Erythroblast (primary cell): ENCODE data around the gene DBF4B.

Experiments used
- DNase-seq, 2 experiments: peaks; one replicate each; lab custom pipeline; 2025; lab: John Stamatoyannopoulos, UW
- GATA1 ChIP-seq: IDR thresholded peaks from 2 replicates; pipeline ENCODE4 v1.6.1; 2011; ENCODE audit warnings: low read depth, mild to moderate bottlenecking, control low read depth, low read length, moderate library complexity
- POLR2A ChIP-seq: IDR thresholded peaks from 2 replicates; pipeline ENCODE4 v1.6.1; 2011; ENCODE audit warnings: mild to moderate bottlenecking, low read length

Gene DBF4B

DNA sequence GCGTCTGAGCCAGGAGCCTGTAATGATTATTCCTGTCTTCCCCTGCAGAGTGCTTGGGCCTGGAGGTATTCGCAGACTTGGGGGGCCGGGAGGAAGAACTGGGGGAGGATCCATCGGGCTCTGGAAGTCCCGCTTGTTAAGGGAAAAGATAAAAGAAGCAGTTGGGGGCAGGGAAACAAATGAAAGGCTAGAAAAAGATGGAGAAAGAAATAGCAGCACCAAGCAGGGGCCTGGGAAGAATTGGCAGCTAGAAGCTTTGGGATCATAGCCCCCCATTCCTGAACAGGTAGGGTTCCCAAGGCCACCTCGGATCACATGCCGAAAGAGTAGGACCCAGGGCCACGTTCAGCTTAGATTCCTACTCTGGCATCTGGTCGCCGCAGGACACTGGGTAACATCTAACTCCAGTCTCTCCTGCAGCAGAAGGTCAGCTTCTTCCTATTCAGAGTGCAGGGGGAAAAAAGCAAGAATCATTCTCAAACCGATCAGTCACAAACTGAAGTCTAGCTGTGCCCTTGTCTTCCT, 73.9 kb downstream of the DBF4B start:
- DNase-seq, result no peak
- TF ChIP-seq POLR2A (no peak), GATA1 (no peak)

DNA sequence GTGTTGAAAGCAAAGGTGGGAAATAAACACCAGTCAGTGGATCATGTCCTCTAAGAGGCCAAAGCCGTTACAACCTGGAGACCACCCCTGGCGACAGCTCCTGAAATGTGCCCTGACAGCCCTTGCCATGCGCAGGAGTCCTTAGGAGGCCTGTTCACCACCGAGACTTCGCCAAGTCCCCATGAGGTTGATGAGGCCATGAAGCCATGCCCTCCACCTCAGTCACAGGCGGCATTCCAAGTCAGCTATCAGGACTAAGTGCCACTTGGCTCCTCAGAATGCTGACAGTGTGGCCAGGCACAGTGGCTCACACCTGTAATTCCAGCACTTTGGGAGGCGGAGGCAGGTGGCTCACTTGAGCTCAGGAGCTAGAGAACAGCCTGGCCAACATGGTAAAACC, 77.5 kb downstream of the DBF4B start:
- TF ChIP-seq GATA1 (no peak), POLR2A (no peak)
- DNase-seq, result no peak

GRCh38 chr17:44786551-44787081, 78.2 kb downstream of the DBF4B start:
- TF ChIP-seq POLR2A (no peak), GATA1 (no peak)
- no peak for DNase-seq

GRCh38 chr17:44787271-44787940, 78.9 kb downstream of the DBF4B start:
- DNase-seq, result no peak
- TF ChIP-seq GATA1, result no peak
- TF ChIP-seq POLR2A, result no peak

- no peak for DNase-seq
- TF ChIP-seq GATA1 (no peak), POLR2A (no peak)
Observed at GRCh38 chr17:44788139-44788538, 79.7 kb downstream of the DBF4B start.

DNA sequence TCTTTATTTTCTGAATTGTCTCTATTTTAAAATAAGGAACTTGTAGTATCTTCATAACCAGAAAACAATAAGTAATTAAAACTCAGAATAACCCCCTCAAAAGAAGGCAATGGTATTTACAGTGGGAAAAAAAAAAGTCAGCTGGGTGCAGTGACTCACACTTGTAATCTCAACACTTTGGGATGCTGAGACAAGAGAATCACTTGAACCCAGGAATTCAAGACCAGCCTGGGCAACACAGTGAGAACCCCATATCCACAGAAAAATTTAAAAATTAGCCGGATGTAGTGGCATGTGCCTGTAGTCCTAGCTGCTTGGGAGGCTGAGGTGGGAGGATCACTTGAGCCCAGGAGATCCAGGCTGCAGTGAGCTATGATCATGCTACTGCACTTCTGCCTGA, 83.8 kb downstream of the DBF4B start:
- DNase-seq, result no peak
- no peak for TF ChIP-seq GATA1
- TF ChIP-seq POLR2A, result no peak

- no peak for DNase-seq
- TF ChIP-seq GATA1, result no peak
- TF ChIP-seq POLR2A, result no peak
Observed at GRCh38 chr17:44793885-44794842, 85.7 kb downstream of the DBF4B start.

GRCh38 chr17:44794851-44795413, 86.5 kb downstream of the DBF4B start:
- no peak for TF ChIP-seq GATA1
- DNase-seq, result no peak

- TF ChIP-seq POLR2A (no peak), GATA1 (no peak)
- DNase-seq, result no peak
Observed at GRCh38 chr17:44795421-44795820, 87.0 kb downstream of the DBF4B start.

GRCh38 chr17:44795928-44796327, 87.5 kb downstream of the DBF4B start:
- TF ChIP-seq POLR2A, result no peak
- no peak for TF ChIP-seq GATA1
- DNase-seq, result no peak

GRCh38 chr17:44796731-44797130, 88.3 kb downstream of the DBF4B start:
- TF ChIP-seq POLR2A (no peak), GATA1 (no peak)
- DNase-seq, result no peak

- DNase-seq, result no peak
- TF ChIP-seq POLR2A (no peak), GATA1 (no peak)
Observed at GRCh38 chr17:44797802-44798201, 89.3 kb downstream of the DBF4B start.

DNA sequence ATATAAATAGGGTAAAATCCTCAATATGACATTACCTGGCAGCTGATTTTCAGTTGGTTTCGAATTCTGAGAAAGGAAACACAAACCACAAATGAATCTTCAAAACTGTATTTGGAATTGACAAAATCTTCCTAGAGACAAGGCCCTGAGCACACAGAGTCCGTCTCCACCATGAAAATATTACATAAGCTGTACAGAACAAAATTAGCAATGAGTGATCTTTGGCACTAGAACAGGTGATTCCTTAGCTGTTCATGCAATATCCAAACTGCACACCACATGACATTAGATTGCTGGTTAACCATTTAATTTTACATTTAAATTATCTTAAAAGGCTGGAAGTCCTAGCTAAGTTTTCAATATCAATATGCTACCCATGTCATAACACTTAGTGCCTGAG, 89.9 kb downstream of the DBF4B start:
- no peak for DNase-seq
- TF ChIP-seq POLR2A, result no peak
- TF ChIP-seq GATA1, result no peak
